HepG2 (cell line): ENCODE data around the gene PDILT. TPM values are rescaled to one million over a fixed set of nuclear protein-coding genes. Genes with fewer than 3 reads are reported as not detected.

Source experiments
- ARNTL ChIP-seq: sonication (generic); formaldehyde crosslinking; IDR thresholded peaks from 2 replicates; pipeline ENCODE4 v1.4.0; 2020; ENCODE audit warnings: mild to moderate bottlenecking, missing genetic modification reagents
- ATF5 ChIP-seq: sonication (generic); formaldehyde crosslinking; IDR thresholded peaks from 2 replicates; pipeline ENCODE4 v1.4.0; 2020; ENCODE audit warnings: mild to moderate bottlenecking, low read depth, missing genetic modification reagents
- BCL6 ChIP-seq: IDR thresholded peaks from 2 replicates; pipeline ENCODE4 v1.6.1; 2016; ENCODE audit warnings: missing genetic modification reagents, missing compliant biosample characterization
- FIP1L1 ChIP-seq: fragments of 200-400 bp; formaldehyde crosslinking; IDR thresholded peaks from 2 replicates; pipeline ENCODE4 v1.6.1; 2018; ENCODE audit warnings: low read depth, mild to moderate bottlenecking, low read length, moderate library complexity, borderline replicate concordance; ENCODE audit not compliant: insufficient read depth
- GATAD2A ChIP-seq: IDR thresholded peaks from 2 replicates; pipeline ENCODE4 v1.6.1; 2016
- HHEX ChIP-seq: IDR thresholded peaks from 2 replicates; pipeline ENCODE4 v1.6.1; 2016; ENCODE audit warnings: control low read depth
- HMGA1 ChIP-seq: sonication (generic); formaldehyde crosslinking; conservative IDR thresholded peaks from 2 replicates; pipeline ENCODE4 v1.4.0; 2020; ENCODE audit warnings: missing genetic modification reagents
- HNF4A ChIP-seq: sonication (generic); formaldehyde crosslinking; IDR thresholded peaks from 2 replicates; pipeline ENCODE4 v1.4.0; 2020; ENCODE audit warnings: missing genetic modification reagents
- POLR2G ChIP-seq: fragments of 200-400 bp; formaldehyde crosslinking; IDR thresholded peaks from 2 replicates; pipeline ENCODE4 v1.6.1; 2018; ENCODE audit warnings: mild to moderate bottlenecking, low read depth, low read length, moderate library complexity
- RARA ChIP-seq: IDR thresholded peaks from 2 replicates; pipeline ENCODE4 v1.6.1; 2016; ENCODE audit warnings: missing genetic modification reagents, missing compliant biosample characterization
- SAP130 ChIP-seq: IDR thresholded peaks from 2 replicates; pipeline ENCODE4 v1.6.1; 2016; ENCODE audit warnings: low read depth
- ZBTB37 ChIP-seq: sonication (generic); formaldehyde crosslinking; IDR thresholded peaks from 2 replicates; pipeline ENCODE4 v1.4.0; 2020; ENCODE audit warnings: mild to moderate bottlenecking, missing genetic modification reagents
- ZBTB40 ChIP-seq, 2 experiments: fragments of 450-650 bp in 1 of 2; sonication (generic) in 1 of 2; formaldehyde crosslinking in 1 of 2; IDR thresholded peaks; 2 replicates each; pipeline versions ENCODE4 v1.6.1 to v1.8.0; 2016 to 2022; ENCODE audit warnings: antibody characterized with exemption in 1 of 2, mild to moderate bottlenecking in 1 of 2, missing genetic modification reagents in 1 of 2
- ZFP36L1 ChIP-seq: sonication (generic); formaldehyde crosslinking; IDR thresholded peaks from 2 replicates; pipeline ENCODE4 v1.8.0; 2022; ENCODE audit warnings: mild to moderate bottlenecking, missing genetic modification reagents, moderate library complexity
- ZNF331 ChIP-seq: sonication (generic); formaldehyde crosslinking; IDR thresholded peaks from 2 replicates; pipeline ENCODE4 v1.4.0; 2020; ENCODE audit warnings: missing genetic modification reagents
- ZNF83 ChIP-seq: sonication (generic); formaldehyde crosslinking; IDR thresholded peaks from 2 replicates; pipeline ENCODE4 v1.4.0; 2020; ENCODE audit warnings: missing genetic modification reagents, mild to moderate bottlenecking, borderline replicate concordance
- polyA plus RNA-seq, 8 experiments: library from polyadenylated mRNA; depleted of rRNA in 3 of 8; stranded (reverse) in 7 of 8; unstranded in 1 of 8; fragments of >200 nt; fragmentation: Illumina TruSeq in 4 of 8; extraction: Trizol in 4 of 8; gene quantifications; 2 replicates each; pipeline versions ENCODE4 v1.2.1 to v1.2.3, GENCODE V29; 2011 to 2016; ENCODE audit warnings: low read depth in 4 of 8, missing spikeins in 1 of 8, mixed read lengths in 1 of 8; ENCODE audit not compliant: insufficient read depth in 1 of 8
- total RNA-seq, 5 experiments: library from RNA; depleted of rRNA; stranded (reverse); fragments of >200 nt; fragmentation: Illumina TruSeq; extraction: Trizol; gene quantifications; 2 replicates each; pipeline ENCODE4 v1.2.3, GENCODE V29; 2016; ENCODE audit warnings: low read depth in 1 of 5
- TF ChIP-seq, protein P1 (sequence below): sonication (generic); formaldehyde crosslinking; IDR thresholded peaks from 2 replicates; pipeline ENCODE4 v1.4.0; 2020; ENCODE audit warnings: missing genetic modification reagents, mild to moderate bottlenecking, borderline replicate concordance

Gene PDILT
- total and polyA plus RNA-seq, 2 of the 13 experiments (the other 11 are each of a cell fraction or from before 2014, with no cell fraction given), result not detected

DNA sequence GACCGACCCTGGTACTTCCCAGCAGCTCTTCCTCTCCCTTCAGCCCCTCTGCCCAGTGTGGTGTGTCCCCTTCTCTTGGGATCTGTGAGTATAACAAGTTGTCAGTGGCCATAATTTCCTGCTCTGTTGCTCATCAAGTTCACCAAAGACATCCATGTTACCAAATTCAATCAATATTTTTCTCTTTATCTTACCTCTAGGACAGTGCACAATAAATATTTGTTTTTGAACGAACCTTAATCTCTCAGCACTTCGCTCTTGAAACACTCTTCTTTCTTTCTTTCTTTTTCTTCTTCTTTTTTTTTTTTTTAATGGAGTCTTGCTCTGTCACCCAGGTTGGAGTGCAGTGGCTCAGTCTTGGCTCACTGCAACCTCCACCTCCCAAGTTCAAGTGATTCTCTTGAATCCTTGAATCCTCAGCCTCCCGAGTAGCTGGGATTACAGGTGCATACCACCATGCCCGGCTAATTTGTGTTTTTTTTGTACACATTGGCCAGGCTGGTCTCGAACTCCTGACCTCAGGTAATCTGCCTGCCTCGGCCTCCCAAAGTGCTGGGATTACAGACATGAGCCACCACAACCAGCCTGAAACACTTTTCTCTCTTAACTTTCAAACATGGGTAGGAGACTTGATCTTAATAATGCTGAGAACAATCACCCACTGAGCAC is 49.3 kb downstream of the PDILT start (continued):
- TF ChIP-seq BCL6 (CRISPR knock-in tag), result peak; percentile 43; the same call in 1 of the 2 replicates
- no peak for TF ChIP-seq POLR2G
- peak; percentile 22; the same call in 1 of the 2 replicates for TF ChIP-seq ZBTB40 (IDR thresholded peaks at IDR 0.05)
- no peak for TF ChIP-seq ZBTB40 (CRISPR knock-in tag; IDR thresholded peaks at IDR 0.05)
- TF ChIP-seq ATF5 (CRISPR knock-in tag), result no peak
- TF ChIP-seq HMGA1 (CRISPR knock-in tag), result no peak
- no peak for TF ChIP-seq ZFP36L1 (CRISPR knock-in tag)
- 0 out of 2 replicates have a peak, but pooled peaks have one; percentile 9 for TF ChIP-seq RARA (CRISPR knock-in tag)
- no peak for TF ChIP-seq FIP1L1
- TF ChIP-seq ARNTL (CRISPR knock-in tag), result no peak
- TF ChIP-seq, protein P1, sequence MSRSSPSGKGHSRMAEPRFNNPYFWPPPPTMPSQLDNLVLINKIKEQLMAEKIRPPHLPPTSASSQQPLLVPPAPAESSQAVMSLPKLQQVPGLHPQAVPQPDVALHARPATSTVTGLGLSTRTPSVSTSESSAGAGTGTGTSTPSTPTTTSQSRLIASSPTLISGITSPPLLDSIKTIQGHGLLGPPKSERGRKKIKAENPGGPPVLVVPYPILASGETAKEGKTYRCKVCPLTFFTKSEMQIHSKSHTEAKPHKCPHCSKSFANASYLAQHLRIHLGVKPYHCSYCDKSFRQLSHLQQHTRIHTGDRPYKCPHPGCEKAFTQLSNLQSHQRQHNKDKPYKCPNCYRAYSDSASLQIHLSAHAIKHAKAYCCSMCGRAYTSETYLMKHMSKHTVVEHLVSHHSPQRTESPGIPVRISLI (CRISPR knock-in tag), result peak; percentile 50; the same call in 1 of the 2 replicates
- TF ChIP-seq HHEX (CRISPR knock-in tag), result 0 out of 2 replicates have a peak, but pooled peaks have one; percentile 23
- no peak for TF ChIP-seq ZNF83 (CRISPR knock-in tag)
- peak; percentile 75 for TF ChIP-seq GATAD2A
- no peak for TF ChIP-seq SAP130
- peak; percentile 88 for TF ChIP-seq ZBTB37 (CRISPR knock-in tag)
- TF ChIP-seq ZNF331 (CRISPR knock-in tag), result no peak
- TF ChIP-seq HNF4A, result peak; percentile 35; the same call in 1 of the 2 replicates
